Superior temporal gyrus (tissue), 1 donor: Measurements from ENCODE around the gene NTNG2.

Source experiments
- DNase-seq: peaks from one replicate; pipeline ENCODE4 v3.0.0-alpha.2; 2016; ENCODE audit errors: extremely low spot score

The NTNG2 gene

GRCh38 chr9:132172185-132172584, 10.3 kb downstream of the NTNG2 start:
- DNase-seq, result no peak

- DNase-seq, result no peak
These were observed 13.6 kb downstream of the NTNG2 start for GRCh38 chr9:132175431-132175830.

- DNase-seq, result no peak
These were observed 14.5 kb downstream of the NTNG2 start for GRCh38 chr9:132176338-132176737.

- DNase-seq, result peak; percentile 64
These were observed 20.0 kb downstream of the NTNG2 start for GRCh38 chr9:132181796-132182313.

- peak; percentile 63 for DNase-seq
These were observed 20.6 kb downstream of the NTNG2 start for GRCh38 chr9:132182314-132183091.

- no peak for DNase-seq
These were observed 21.3 kb downstream of the NTNG2 start for GRCh38 chr9:132183134-132183533.

- no peak for DNase-seq
These were observed 21.9 kb downstream of the NTNG2 start for GRCh38 chr9:132183715-132184114.

- no peak for DNase-seq
These were observed 22.3 kb downstream of the NTNG2 start for GRCh38 chr9:132184124-132184523.

GRCh38 chr9:132185073-132186009, 23.5 kb downstream of the NTNG2 start:
- no peak for DNase-seq

GRCh38 chr9:132187121-132187620, 25.3 kb downstream of the NTNG2 start:
- DNase-seq, result peak; percentile 57

- DNase-seq, result no peak
These were observed 29.1 kb downstream of the NTNG2 start for GRCh38 chr9:132190966-132191365.

GRCh38 chr9:132192728-132193127, 30.9 kb downstream of the NTNG2 start:
- peak; percentile 72 for DNase-seq

GRCh38 chr9:132193227-132194124, 31.6 kb downstream of the NTNG2 start:
- DNase-seq, result peak; percentile 55

- DNase-seq, result no peak
These were observed 32.6 kb downstream of the NTNG2 start for GRCh38 chr9:132194508-132194907.

- no peak for DNase-seq
These were observed 35.5 kb downstream of the NTNG2 start for GRCh38 chr9:132197315-132197714.

- no peak for DNase-seq
These were observed 36.1 kb downstream of the NTNG2 start for GRCh38 chr9:132197856-132198550.

GRCh38 chr9:132199056-132199455, 37.2 kb downstream of the NTNG2 start:
- DNase-seq, result no peak

- DNase-seq, result no peak
These were observed 38.8 kb downstream of the NTNG2 start for GRCh38 chr9:132200706-132201105.

- DNase-seq, result no peak
These were observed 39.3 kb downstream of the NTNG2 start for GRCh38 chr9:132201139-132201538.
